ENCODE data around the gene MTMR3.

The MTMR3 gene

GRCh38 chr22:30000566-30000965 lies 117.6 kb downstream of the MTMR3 start:
- Histone ChIP-seq H4K20me1 (peaks cover 0 to 57% (median 24%) of the 10 kb centered on the region in 11 experiments; a peak in 13 of 22 replicates), H3K27ac (no peak overlapping the region), H3K27me3 (no peaks in the 10 kb centered on the region), H3K4me1 (peaks cover 0 to 51% (median 37%) of the 10 kb centered on the region in 10 experiments; a peak in 13 of 20 replicates), H3K4me2 (peak overlapping the region in 4 of 11 experiments; percentile 34 to 63 (median 57); a peak in 6 of 22 replicates), H3K9me3 (replicated peaks in 1 of 11) (no peaks in the 10 kb centered on the region), H3K9ac (no peak overlapping the region), H3K4me3 (no peak overlapping the region), H3K36me3 (peaks cover 18 to 85% (median 37%) of the 10 kb centered on the region in 11 experiments)
- no peak for TF ChIP-seq Cebpa-rat (IDR thresholded peaks at IDR 0.05)

GRCh38 chr22:30001459-30001858 lies 118.5 kb downstream of the MTMR3 start:
- Histone ChIP-seq H3K27me3 (no peaks in the 10 kb centered on the region), H3K9ac (no peak overlapping the region), H3K27ac (no peak overlapping the region), H3K4me3 (no peak overlapping the region), H3K36me3 (peaks cover 25 to 87% (median 42%) of the 10 kb centered on the region in 11 experiments), H3K4me1 (peaks cover 0 to 51% (median 37%) of the 10 kb centered on the region in 10 experiments; a peak in 13 of 20 replicates), H4K20me1 (peaks cover 0 to 57% (median 23%) of the 10 kb centered on the region in 11 experiments; a peak in 13 of 22 replicates), H3K9me3 (replicated peaks in 1 of 11) (no peaks in the 10 kb centered on the region), H3K4me2 (no peak overlapping the region)
- no peak for TF ChIP-seq Cebpa-rat (IDR thresholded peaks at IDR 0.05)

- no peak for TF ChIP-seq Cebpa-rat (IDR thresholded peaks at IDR 0.05)
- H3K4me2 ChIP-seq = no peak overlapping the region
- no peaks in the 10 kb centered on the region for H3K27me3 ChIP-seq
- no peaks in the 10 kb centered on the region for H3K9me3 ChIP-seq (replicated peaks in 1 of 11)
- peaks cover 0 to 51% (median 16%) of the 10 kb centered on the region in 11 experiments; a peak in 14 of 22 replicates for H4K20me1 ChIP-seq
- H3K4me3 ChIP-seq = no peak overlapping the region
- peaks cover 0 to 47% (median 29%) of the 10 kb centered on the region in 10 experiments; a peak in 14 of 20 replicates for H3K4me1 ChIP-seq
- no peak overlapping the region for H3K27ac ChIP-seq
- H3K9ac ChIP-seq = no peak overlapping the region
- H3K36me3 ChIP-seq = peaks cover 38 to 96% (median 57%) of the 10 kb centered on the region in 11 experiments
Observed at GRCh38 chr22:30002861-30003486, 120.0 kb downstream of the MTMR3 start.

GRCh38 chr22:30004101-30004500 lies 121.1 kb downstream of the MTMR3 start:
- no peak for TF ChIP-seq Cebpa-rat (IDR thresholded peaks at IDR 0.05)
- Histone ChIP-seq H4K20me1 (peaks cover 0 to 46% (median 12%) of the 10 kb centered on the region in 11 experiments; a peak in 12 of 22 replicates), H3K9ac (no peak overlapping the region), H3K9me3 (replicated peaks in 1 of 11) (no peaks in the 10 kb centered on the region), H3K4me2 (no peak overlapping the region), H3K36me3 (peaks cover 49 to 97% (median 69%) of the 10 kb centered on the region in 11 experiments), H3K4me3 (no peak overlapping the region), H3K27me3 (no peaks in the 10 kb centered on the region), H3K4me1 (peaks cover 0 to 37% (median 18%) of the 10 kb centered on the region in 10 experiments; a peak in 13 of 20 replicates), H3K27ac (no peak overlapping the region)

- no peaks in the 10 kb centered on the region for H3K9me3 ChIP-seq (replicated peaks in 1 of 11)
- no peak overlapping the region for H3K4me3 ChIP-seq
- TF ChIP-seq Cebpa-rat (IDR thresholded peaks at IDR 0.05) = no peak
- peaks cover 0 to 46% (median 11%) of the 10 kb centered on the region in 11 experiments; a peak in 9 of 22 replicates for H4K20me1 ChIP-seq
- no peak overlapping the region for H3K9ac ChIP-seq
- H3K36me3 ChIP-seq = peaks cover 52 to 97% (median 74%) of the 10 kb centered on the region in 11 experiments
- H3K4me2 ChIP-seq = no peak overlapping the region
- H3K27ac ChIP-seq = no peak overlapping the region
- H3K4me1 ChIP-seq = peaks cover 0 to 32% (median 12%) of the 10 kb centered on the region in 10 experiments; a peak in 13 of 20 replicates
- H3K27me3 ChIP-seq = no peaks in the 10 kb centered on the region
Observed at GRCh38 chr22:30004694-30005093, 121.7 kb downstream of the MTMR3 start.

- Histone ChIP-seq H3K36me3 (peaks cover 56 to 97% (median 81%) of the 10 kb centered on the region in 11 experiments), H3K27me3 (no peaks in the 10 kb centered on the region), H3K4me1 (peaks cover 0 to 25% (median 7%) of the 10 kb centered on the region in 10 experiments; a peak in 13 of 20 replicates), H3K4me2 (no peak overlapping the region), H3K9me3 (replicated peaks in 1 of 11) (no peaks in the 10 kb centered on the region), H4K20me1 (peaks cover 0 to 46% (median 11%) of the 10 kb centered on the region in 11 experiments; a peak in 9 of 22 replicates), H3K4me3 (no peak overlapping the region), H3K27ac (no peak overlapping the region), H3K9ac (no peak overlapping the region)
- no peak for TF ChIP-seq Cebpa-rat (IDR thresholded peaks at IDR 0.05)
Observed at GRCh38 chr22:30005213-30005857, 122.4 kb downstream of the MTMR3 start.

- Histone ChIP-seq H3K9ac (peak overlapping the region in 1 of 11 experiments; percentile 2; a peak in 2 of 22 replicates), H3K4me2 (peak overlapping the region in 3 of 11 experiments; percentile 3 to 24 (median 10); a peak in 4 of 22 replicates), H3K36me3 (peaks cover 61 to 97% (median 86%) of the 10 kb centered on the region in 11 experiments), H3K27ac (no peak overlapping the region), H3K27me3 (no peaks in the 10 kb centered on the region), H4K20me1 (peaks cover 0 to 46% (median 11%) of the 10 kb centered on the region in 11 experiments; a peak in 9 of 22 replicates), H3K4me1 (peaks cover 0 to 13% (median 6%) of the 10 kb centered on the region in 10 experiments; a peak in 9 of 20 replicates), H3K4me3 (no peak overlapping the region), H3K9me3 (replicated peaks in 1 of 11) (no peaks in the 10 kb centered on the region)
- no peak for TF ChIP-seq Cebpa-rat (IDR thresholded peaks at IDR 0.05)
Observed at GRCh38 chr22:30007361-30007760, 124.4 kb downstream of the MTMR3 start.

- H4K20me1 ChIP-seq = peaks cover 0 to 38% (median 11%) of the 10 kb centered on the region in 11 experiments; a peak in 8 of 22 replicates
- H3K9me3 ChIP-seq (replicated peaks in 1 of 11) = no peaks in the 10 kb centered on the region
- H3K4me2 ChIP-seq = no peak overlapping the region
- peaks cover 66 to 97% (median 87%) of the 10 kb centered on the region in 11 experiments for H3K36me3 ChIP-seq
- no peaks in the 10 kb centered on the region for H3K27me3 ChIP-seq
- no peak overlapping the region for H3K4me3 ChIP-seq
- no peak for TF ChIP-seq Cebpa-rat (IDR thresholded peaks at IDR 0.05)
- H3K9ac ChIP-seq = no peak overlapping the region
- no peak overlapping the region for H3K27ac ChIP-seq
- H3K4me1 ChIP-seq = peaks cover 0 to 13% (median 6%) of the 10 kb centered on the region in 10 experiments; a peak in 9 of 20 replicates
Observed at GRCh38 chr22:30008401-30008800, 125.4 kb downstream of the MTMR3 start.

GRCh38 chr22:30009478-30009877 lies 126.5 kb downstream of the MTMR3 start:
- Histone ChIP-seq H3K4me1 (peaks cover 0 to 13% (median 8%) of the 10 kb centered on the region in 10 experiments; a peak in 11 of 20 replicates), H3K36me3 (peaks cover 72 to 97% (median 87%) of the 10 kb centered on the region in 11 experiments), H3K4me3 (no peak overlapping the region), H3K27ac (no peak overlapping the region), H3K27me3 (no peaks in the 10 kb centered on the region), H3K9me3 (replicated peaks in 1 of 11) (no peaks in the 10 kb centered on the region), H4K20me1 (peaks cover 0 to 36% (median 5%) of the 10 kb centered on the region in 11 experiments; a peak in 8 of 22 replicates), H3K4me2 (no peak overlapping the region), H3K9ac (no peak overlapping the region)
- TF ChIP-seq Cebpa-rat (IDR thresholded peaks at IDR 0.05) = no peak
